OCI-LY7 (cell line): ENCODE results near the gene DHRS3. TPM values are rescaled to one million over a fixed set of nuclear protein-coding genes. Genes with fewer than 3 reads are reported as not detected.

Source experiments
- BruUV-seq: library from RNA; stranded (reverse); fragments of 400-500 nt; replicated peaks from 2 replicates; lab custom pipeline; 2021; lab: Mats Ljungman, UMichigan
- CTCF ChIA-PET: fragments of 300-600 bp; sonication (Branson Sonifier 250); formaldehyde crosslinking; loops from one replicate; lab custom pipeline; 2022; ENCODE audit warnings: antibody characterized with exemption; ENCODE audit not compliant: unreplicated experiment; lab: Charles Lee
- POLR2A ChIA-PET: fragments of 300-600 bp; sonication (Branson Sonifier 250); formaldehyde crosslinking; loops from one replicate; lab custom pipeline; 2022; ENCODE audit warnings: antibody characterized with exemption; lab: Charles Lee
- DNase-seq: peaks from one replicate; pipeline ENCODE4 v3.0.0-alpha.2; 2015; ENCODE audit warnings: low spot score
- H2AFZ ChIP-seq: fragments of 200-600 bp; sonication (generic), shearing (Covaris generic); 2 replicates; pipeline ENCODE4 v1.6.1; 2014; ENCODE audit warnings: mild to moderate bottlenecking, antibody characterized with exemption, low read length, moderate library complexity
- H3K27ac ChIP-seq: fragments of 200-600 bp; sonication (generic); 2 replicates; pipeline ENCODE4 v1.5.1; 2014; ENCODE audit warnings: mixed run types, low read depth, mild to moderate bottlenecking, moderate library complexity, low read length, inconsistent platforms; ENCODE audit not compliant: poor library complexity, severe bottlenecking
- H3K36me3 ChIP-seq: fragments of 200-600 bp; sonication (generic); 2 replicates; pipeline ENCODE4 v1.6.1; 2014; ENCODE audit warnings: mild to moderate bottlenecking, antibody characterized with exemption, low read length, moderate library complexity, mixed read lengths; ENCODE audit not compliant: insufficient read depth
- H3K4me1 ChIP-seq: fragments of 200-600 bp; sonication (generic); 2 replicates; pipeline ENCODE4 v1.5.1; 2014; ENCODE audit warnings: mild to moderate bottlenecking, low read length; ENCODE audit not compliant: insufficient read depth, poor library complexity, severe bottlenecking
- H3K4me2 ChIP-seq: fragments of 200-600 bp; sonication (generic); 2 replicates; pipeline ENCODE4 v1.6.1; 2014; ENCODE audit warnings: mild to moderate bottlenecking, low read length
- H3K4me3 ChIP-seq: fragments of 200-600 bp; sonication (generic); 2 replicates; pipeline ENCODE4 v1.5.1; 2014; ENCODE audit warnings: mild to moderate bottlenecking, low read depth, low read length; ENCODE audit not compliant: poor library complexity, severe bottlenecking
- H3K79me2 ChIP-seq: fragments of 200-600 bp; sonication (generic); 2 replicates; pipeline ENCODE4 v1.6.1; 2016; ENCODE audit warnings: low read depth, mild to moderate bottlenecking, low read length, moderate library complexity, mixed read lengths; ENCODE audit not compliant: insufficient read depth
- H3K9me2 ChIP-seq: fragments of 200-600 bp; sonication (generic); 2 replicates; pipeline ENCODE4 v1.6.1; 2016; ENCODE audit warnings: mild to moderate bottlenecking, low read length, mixed read lengths; ENCODE audit not compliant: insufficient read depth
- H3K9me3 ChIP-seq: fragments of 200-600 bp; sonication (generic); 2 replicates; pipeline ENCODE4 v1.6.1; 2014; ENCODE audit warnings: mild to moderate bottlenecking, mixed run types, low read length, mixed read lengths
- H4K20me1 ChIP-seq: fragments of 200-600 bp; sonication (generic); 2 replicates; pipeline ENCODE4 v1.6.1; 2014; ENCODE audit warnings: mild to moderate bottlenecking, antibody characterized with exemption, low read length, moderate library complexity, mixed read lengths; ENCODE audit not compliant: insufficient read depth
- EZH2phosphoT487 ChIP-seq: fragments of 200-600 bp; sonication (generic); IDR thresholded peaks from 2 replicates; pipeline ENCODE4 v1.6.1; 2018; ENCODE audit warnings: low read depth, borderline replicate concordance, mild to moderate bottlenecking, mixed run types, antibody characterized with exemption, low read length, moderate library complexity, mixed read lengths
- intact Hi-C: fragments of 100-400 bp; cut with micrococcal nuclease; formaldehyde crosslinking; loops from one replicate; pipeline ENCODE4 v1.10.0; 2022; ENCODE audit not compliant: unreplicated experiment
- total RNA-seq, 2 experiments: library from RNA; depleted of rRNA in 1 of 2; stranded (reverse); fragments of >200 nt in 1 of 2; shearing (Covaris generic) in 1 of 2; gene quantifications; 2 replicates each; pipeline ENCODE4 v1.2.3, GENCODE V29; 2014 to 2022
- TF ChIP-seq, protein P1 (sequence below): fragments of 200-600 bp; sonication (generic); conservative IDR thresholded peaks from 2 replicates; pipeline ENCODE4 v1.5.1; 2014; ENCODE audit warnings: mild to moderate bottlenecking, antibody characterized with exemption, low read length, moderate library complexity, mixed read lengths

The DHRS3 gene
- total RNA-seq, 2 experiments from 2014 or later = not detected

DNA sequence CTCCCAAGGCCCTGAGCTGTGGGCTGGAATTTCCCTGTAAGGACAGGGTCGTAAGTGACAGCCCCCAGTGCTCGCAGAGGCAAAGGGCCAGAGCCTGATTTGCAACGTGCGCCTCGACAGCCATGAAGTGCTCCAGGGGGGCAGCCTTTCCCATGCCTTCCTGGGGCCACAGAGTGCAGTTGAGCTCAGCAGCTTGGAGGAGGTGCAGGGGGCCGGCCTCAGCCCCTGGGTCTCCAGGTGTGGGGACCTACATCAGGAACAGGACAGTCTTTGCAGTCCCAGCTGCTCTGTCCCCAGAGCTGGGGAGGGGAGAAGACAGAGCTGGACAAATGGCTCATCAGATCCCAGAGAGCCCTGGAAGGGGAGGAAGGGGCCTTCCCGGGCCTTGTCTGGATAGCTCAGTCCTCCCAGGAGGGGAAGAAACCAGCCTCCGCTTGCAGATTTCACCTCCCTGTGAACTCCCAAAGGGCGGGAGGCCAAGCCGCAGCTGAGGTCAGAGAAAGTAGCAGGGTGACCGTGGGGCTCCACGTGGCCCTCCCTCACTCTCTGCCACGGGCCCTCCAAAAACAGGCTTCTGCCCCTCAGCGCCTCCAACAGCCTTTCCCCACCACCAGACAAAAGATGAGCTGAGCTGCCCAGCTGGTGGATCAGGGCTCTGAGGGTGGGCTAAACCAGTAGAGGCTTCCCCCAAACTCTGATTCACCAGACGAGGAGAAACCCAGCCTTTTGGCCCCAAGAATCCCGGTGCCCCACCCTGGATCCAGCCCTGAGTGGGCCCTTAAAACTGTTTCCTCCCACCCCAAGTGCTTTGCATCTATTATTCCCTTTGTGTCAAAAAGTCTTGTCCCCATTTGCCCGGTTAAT lies 76.5 kb downstream of the DHRS3 start:
- Histone ChIP-seq H3K9me3 (no peaks in the 10 kb centered on the region), H3K4me1 (no peaks in the 10 kb centered on the region), H3K36me3 (no peaks in the 10 kb centered on the region), H3K27ac (no peak overlapping the region), H3K4me2 (no peak overlapping the region), H2AFZ (no peak overlapping the region), H4K20me1 (no peaks in the 10 kb centered on the region), H3K4me3 (no peak overlapping the region), H3K9me2 (no peaks in the 10 kb centered on the region), H3K79me2 (no peaks in the 10 kb centered on the region)
- DNase-seq = no peak
- TF ChIP-seq, protein P1, sequence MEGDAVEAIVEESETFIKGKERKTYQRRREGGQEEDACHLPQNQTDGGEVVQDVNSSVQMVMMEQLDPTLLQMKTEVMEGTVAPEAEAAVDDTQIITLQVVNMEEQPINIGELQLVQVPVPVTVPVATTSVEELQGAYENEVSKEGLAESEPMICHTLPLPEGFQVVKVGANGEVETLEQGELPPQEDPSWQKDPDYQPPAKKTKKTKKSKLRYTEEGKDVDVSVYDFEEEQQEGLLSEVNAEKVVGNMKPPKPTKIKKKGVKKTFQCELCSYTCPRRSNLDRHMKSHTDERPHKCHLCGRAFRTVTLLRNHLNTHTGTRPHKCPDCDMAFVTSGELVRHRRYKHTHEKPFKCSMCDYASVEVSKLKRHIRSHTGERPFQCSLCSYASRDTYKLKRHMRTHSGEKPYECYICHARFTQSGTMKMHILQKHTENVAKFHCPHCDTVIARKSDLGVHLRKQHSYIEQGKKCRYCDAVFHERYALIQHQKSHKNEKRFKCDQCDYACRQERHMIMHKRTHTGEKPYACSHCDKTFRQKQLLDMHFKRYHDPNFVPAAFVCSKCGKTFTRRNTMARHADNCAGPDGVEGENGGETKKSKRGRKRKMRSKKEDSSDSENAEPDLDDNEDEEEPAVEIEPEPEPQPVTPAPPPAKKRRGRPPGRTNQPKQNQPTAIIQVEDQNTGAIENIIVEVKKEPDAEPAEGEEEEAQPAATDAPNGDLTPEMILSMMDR = no peak
- no peak for TF ChIP-seq EZH2phosphoT487
- CTCF ChIA-PET = no interaction called here
- intact Hi-C loops = no loop called here
- POLR2A ChIA-PET = no interaction called here
- no TSS peak for BruUV-seq

DNA sequence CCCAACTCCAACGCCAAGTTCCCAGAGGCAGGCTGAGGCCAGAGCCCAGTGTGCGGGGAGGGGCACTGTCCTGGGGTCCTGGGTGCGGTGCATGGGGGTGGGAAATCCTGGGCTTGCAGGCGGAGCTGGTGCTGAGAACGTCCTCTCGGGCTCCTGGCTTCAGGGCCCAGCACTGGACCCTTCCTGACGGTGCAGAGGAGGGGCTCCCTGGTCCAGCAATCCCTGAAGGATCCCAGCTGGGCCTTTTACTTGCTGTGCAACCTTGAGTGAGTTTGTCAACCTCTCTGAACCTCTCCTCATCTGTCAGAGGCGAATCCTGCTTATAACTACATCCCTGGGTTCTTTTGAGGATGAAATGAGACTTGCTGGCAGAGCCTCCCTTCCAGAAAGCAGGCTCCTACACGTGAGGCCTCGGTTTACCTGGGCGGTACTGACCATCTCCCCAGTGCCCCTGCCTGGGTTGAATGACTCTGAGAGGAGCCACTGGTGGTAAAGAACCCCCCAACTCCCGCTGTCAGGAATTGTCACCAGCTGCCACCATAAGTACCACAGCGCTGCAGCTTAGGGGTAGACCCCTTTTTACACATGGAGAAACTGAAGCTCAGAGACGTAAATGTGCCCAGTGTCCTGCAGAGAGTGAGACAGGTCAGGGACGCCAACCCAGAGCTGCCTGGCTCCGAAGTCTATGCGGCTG lies 77.3 kb downstream of the DHRS3 start:
- Histone ChIP-seq H3K9me2 (no peaks in the 10 kb centered on the region), H4K20me1 (no peaks in the 10 kb centered on the region), H3K4me3 (no peak overlapping the region), H2AFZ (no peak overlapping the region), H3K4me2 (no peak overlapping the region), H3K36me3 (no peaks in the 10 kb centered on the region), H3K27ac (no peak overlapping the region), H3K4me1 (no peaks in the 10 kb centered on the region), H3K9me3 (no peaks in the 10 kb centered on the region), H3K79me2 (no peaks in the 10 kb centered on the region)
- TF ChIP-seq, protein P1 = no peak
- no peak for TF ChIP-seq EZH2phosphoT487
- no peak for DNase-seq
- no TSS peak for BruUV-seq
- ChIA-PET POLR2A (no interaction called here), CTCF (no interaction called here)
- intact Hi-C loops = no loop called here
